ENCODE results near the gene JADE2.
A peak's percentile ranks its signal among the peaks of the same experiment; 100 is the strongest.

The JADE2 gene

DNA sequence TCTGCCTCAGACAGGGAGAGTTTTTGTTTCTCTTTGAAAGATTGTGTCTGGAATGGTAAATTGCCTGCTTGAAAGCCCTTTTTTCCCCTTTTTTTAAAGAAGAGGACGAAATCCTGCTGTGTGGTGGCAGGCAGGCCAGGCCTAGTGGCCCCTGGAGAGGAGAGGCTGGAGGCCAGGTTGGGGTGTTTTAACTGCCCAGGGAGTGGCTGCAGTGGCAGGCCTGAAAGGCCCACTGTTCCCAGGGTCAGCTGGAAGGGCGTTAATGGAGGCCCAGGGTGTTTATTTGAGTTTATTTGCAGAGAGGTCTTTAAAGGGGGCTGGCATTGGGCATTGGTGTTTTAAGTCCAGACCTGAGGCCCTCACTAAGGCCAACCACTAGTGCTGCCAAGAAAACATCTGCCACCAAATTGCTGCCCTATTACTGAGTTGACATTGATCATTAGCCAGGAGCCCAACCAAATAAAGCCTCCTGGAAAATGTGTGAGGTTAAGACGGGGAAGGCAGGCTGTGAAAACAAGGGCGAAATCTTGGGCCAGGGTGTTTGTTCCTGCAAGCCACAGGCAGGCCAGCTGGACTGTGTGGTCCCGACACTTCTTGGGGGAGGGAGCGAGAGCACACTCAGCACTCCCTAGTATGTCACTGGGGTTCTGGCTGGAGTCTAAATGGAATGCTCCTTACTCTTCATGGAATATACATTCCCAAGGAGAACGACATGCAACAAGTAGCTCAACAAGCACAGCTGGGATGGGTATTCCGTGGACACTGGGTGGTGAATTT is 5.0 kb downstream of the JADE2 start:
- DNase-seq = no peak

GRCh38 chr5:134533115-134533815 is 7.8 kb downstream of the JADE2 start:
- DNase-seq = no peak

DNA sequence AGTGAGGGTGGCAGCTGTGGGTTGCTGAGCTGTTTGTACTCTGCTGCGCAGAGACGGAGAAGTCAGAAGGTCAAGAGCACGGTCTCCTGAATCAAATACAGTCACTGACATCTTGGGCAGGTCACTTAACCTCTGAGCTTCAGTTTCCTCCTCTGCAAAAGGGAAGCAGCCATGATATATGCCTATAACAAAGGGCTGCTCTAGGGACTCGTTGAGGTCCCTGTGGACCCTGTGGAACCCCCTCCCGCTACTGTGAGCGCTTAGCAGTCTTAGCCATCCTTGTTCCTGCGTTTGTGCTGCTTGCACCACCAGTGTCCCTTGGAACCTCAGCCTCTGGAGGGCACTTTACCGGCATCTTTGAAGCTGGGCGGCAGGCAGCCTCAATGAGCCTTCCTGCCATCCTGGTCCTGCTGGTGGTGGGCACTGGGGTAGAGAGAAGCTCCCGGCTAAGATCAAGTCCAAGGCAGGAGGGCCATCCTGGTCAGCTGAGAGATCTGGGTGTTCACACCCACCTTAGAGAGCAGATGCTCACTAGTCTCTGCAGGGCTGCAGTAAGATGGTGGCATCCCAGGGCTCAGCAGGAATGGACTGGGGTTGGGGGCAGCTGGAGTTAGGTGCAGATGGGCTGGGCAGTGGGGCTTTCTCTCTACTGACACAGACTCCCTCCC is 8.7 kb downstream of the JADE2 start:
- no peak for DNase-seq

GRCh38 chr5:134534726-134535110 is 9.2 kb downstream of the JADE2 start:
- DNase-seq = no peak

DNA sequence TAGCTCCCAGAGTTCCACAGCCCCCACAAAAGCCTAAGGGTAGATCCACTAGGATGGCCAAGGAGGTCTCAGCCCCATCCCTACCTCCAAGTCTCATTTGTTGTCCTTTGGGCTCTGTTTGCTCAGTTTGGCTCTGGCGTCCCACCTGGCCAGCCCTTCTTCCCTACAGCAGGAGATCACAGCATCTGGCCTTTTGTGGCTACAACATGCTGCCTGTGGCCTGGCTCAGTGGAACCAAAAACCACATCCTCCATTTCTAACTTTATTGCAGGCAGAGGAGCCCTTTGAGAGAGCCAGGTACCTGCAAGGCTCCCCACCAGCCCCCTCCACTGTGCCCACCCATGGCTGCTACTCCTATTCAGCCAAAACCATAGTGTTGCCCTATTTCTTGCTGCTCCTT is 11.4 kb downstream of the JADE2 start:
- DNase-seq = no peak

- DNase-seq = no peak
Measured at GRCh38 chr5:134537297-134537696, 11.8 kb downstream of the JADE2 start.

GRCh38 chr5:134538296-134538695 is 12.8 kb downstream of the JADE2 start:
- no peak for DNase-seq

GRCh38 chr5:134539732-134540131 is 14.3 kb downstream of the JADE2 start:
- DNase-seq = no peak

GRCh38 chr5:134540747-134541733 is 15.6 kb downstream of the JADE2 start:
- DNase-seq = no peak

DNA sequence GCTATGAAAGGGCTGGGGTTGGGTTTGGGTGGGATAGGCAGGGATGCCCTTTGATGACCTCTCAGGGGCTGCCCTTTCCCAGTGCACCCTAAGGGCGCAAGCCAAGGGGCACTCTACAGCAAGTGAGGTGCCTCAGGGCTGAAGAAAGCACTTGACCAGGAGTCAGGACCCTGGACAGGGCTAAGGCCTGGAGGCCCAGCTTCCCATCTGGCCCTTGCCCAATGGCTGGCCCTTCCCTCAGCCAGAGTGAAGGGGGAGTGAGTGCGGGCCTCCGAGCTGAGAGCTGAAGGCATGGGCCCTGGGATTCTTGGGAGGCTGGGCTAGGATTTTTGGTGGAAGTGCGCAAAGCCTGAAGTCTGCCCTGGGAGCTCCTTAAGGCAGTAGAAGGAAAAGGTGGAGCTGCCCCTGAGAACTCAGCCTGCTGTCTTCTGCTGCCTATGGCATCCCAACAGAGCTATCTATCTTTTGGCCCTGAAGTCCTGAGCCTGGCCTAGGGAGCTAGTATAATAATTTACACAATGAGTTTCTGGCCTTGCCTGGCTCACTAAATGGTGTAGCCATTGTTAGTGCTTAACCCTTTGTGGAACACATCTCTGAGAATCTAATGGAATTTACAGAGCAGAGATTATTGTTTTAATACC is 16.4 kb downstream of the JADE2 start:
- no peak for DNase-seq

DNA sequence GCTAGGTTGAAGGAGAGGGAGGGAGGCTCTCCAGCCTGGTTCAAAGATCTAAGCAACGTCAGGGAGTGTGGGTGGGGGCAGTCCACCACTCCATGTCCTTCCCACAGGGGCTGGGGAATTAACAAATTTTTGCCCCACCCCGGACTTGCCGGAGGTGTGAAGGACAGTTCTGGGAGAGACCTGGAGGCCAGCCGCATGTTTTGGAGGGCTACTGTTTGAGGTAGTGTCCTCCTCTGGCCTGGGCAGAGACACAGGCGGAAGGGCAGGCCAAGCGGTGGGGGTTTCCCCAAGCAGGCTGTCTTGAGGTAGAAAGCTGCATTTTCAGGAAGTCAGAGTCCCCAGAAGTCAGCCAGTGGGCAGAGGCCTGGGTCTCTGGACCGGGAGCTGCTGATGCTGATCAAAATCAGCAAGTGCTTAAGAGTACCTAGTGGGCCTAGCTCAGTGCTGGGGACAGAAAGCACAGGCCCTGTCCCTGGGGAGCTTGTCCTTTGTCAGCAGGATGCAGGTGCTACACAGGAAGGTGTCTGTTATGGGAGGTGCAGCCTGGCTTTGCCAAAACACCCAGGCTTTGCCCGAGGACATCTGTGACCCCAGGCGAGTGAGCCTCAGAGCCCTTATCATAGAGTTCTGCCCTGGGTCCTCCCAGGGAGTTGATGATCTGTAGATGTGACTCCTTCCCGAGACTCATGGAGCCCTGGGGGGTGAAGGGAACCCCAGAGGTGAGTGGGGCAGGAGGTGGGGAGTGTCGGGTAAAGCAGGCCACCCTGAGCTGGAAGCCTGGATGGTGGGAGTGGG is 18.5 kb downstream of the JADE2 start:
- DNase-seq = peak in 2 of 5 donors; percentile 22 to 53

- peak in 1 of 5 donors; percentile 35 for DNase-seq
Measured at GRCh38 chr5:134545070-134545868, 19.8 kb downstream of the JADE2 start.

- no peak for DNase-seq
Measured at GRCh38 chr5:134547066-134547465, 21.6 kb downstream of the JADE2 start.

DNA sequence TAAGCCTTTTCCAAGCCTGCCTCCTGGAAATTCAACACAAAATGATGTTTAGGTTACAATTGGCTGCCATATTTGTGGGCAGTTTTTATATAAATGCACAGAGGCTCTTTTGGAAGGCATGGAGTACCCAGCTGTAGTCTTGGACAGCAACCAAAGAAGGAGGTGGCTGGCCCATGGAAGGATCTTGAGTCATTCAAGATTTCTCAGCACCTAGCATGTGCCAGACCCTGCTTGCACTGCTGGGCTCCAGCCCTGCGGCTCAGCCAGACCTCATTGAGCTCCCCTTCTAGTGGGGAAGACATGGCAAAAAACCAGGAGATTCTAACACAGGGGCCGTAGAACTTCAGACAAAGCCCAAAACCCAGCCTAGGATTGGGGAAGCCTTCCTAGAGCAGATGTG is 22.1 kb downstream of the JADE2 start:
- DNase-seq = no peak

DNA sequence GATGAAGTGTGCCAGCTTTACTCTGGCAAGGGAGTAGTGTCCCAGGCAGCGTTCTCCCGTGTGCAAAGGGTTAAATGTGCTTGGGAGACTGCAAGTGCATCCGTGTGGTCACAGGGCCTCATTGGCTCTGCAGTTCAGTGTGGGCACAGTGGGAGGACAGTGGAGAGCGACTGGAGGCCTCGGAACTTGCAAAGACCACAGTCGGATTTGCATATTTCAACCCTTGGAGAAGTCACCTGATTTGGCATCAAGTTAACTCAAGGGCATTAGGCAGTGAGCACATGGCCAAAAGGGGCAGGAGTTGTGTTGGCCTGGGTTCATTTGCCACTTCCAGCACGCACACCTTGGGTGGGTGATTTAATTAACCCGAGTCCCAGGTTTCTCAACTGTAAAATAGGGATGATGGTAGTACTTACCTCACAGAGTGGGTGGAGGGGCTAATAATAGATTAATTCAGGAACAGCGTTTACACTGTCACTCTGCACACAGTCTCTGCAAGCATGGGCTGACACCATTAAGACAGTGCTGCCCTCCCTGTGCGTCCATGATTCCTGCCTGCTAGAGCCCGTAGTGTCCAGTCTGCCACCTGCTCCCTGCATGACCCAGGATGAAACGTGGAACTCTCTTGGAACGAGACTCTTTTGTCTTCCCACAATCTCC is 22.7 kb downstream of the JADE2 start:
- no peak for DNase-seq

DNA sequence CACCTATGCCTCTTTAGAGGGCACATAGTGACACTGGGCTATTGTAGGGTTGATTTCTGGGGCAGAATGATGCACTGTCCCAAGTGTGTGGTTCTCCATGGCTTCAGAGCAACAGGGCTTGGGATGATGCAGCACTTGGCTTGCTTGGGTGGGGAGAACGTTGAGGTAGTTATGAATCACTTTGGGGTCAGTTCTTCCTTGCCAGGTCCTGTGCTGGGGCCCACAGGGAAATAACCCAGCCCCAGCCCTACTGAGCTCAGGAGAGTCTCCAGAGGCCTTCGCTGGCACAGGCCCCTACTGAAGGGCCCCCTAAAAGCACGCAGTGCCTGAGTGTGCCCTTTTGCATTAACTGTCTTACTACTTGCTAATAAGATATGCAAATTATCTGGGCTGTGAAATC is 24.2 kb downstream of the JADE2 start:
- no peak for DNase-seq

GRCh38 chr5:134550271-134551214 is 25.1 kb downstream of the JADE2 start:
- no peak for DNase-seq

- no peak for DNase-seq
Measured at GRCh38 chr5:134551901-134552300, 26.4 kb downstream of the JADE2 start.

GRCh38 chr5:134552301-134552700 is 26.8 kb downstream of the JADE2 start:
- DNase-seq = no peak

Measured in T-helper 1 cell (primary cell).